ENCODE measurements around the gene CD151.

DNA sequence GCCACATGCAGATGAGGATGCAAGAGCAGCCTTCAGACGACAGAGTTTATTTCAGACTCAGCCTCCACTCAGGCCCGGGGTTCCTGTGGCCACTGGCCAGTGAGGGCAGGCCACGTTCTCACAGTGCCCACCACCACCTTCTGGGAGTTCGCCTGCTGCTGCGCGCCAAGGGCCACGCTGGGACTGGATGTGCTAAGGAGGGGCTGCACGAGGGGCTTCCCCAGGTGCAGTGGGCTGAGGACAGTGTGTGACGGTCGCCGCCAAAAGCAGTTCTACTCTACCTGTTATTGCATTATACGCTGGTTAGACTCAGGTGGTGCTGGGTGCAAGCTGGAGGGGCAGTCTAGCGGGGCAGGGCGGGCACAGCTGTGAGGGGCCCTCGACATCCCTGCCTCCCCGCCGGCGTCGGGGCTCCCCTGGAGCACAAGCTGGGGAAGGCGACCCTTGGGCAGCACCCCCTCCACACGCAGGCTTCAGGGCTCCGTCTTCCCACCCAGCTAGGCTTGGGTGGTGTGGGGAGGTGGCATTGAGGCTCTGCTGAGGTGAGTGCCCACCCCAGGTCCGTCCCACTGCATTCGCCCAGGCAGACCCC, 45.6 kb upstream of the CD151 start:
- TF ChIP-seq, protein P1, sequence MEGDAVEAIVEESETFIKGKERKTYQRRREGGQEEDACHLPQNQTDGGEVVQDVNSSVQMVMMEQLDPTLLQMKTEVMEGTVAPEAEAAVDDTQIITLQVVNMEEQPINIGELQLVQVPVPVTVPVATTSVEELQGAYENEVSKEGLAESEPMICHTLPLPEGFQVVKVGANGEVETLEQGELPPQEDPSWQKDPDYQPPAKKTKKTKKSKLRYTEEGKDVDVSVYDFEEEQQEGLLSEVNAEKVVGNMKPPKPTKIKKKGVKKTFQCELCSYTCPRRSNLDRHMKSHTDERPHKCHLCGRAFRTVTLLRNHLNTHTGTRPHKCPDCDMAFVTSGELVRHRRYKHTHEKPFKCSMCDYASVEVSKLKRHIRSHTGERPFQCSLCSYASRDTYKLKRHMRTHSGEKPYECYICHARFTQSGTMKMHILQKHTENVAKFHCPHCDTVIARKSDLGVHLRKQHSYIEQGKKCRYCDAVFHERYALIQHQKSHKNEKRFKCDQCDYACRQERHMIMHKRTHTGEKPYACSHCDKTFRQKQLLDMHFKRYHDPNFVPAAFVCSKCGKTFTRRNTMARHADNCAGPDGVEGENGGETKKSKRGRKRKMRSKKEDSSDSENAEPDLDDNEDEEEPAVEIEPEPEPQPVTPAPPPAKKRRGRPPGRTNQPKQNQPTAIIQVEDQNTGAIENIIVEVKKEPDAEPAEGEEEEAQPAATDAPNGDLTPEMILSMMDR (conservative IDR thresholded peaks at IDR 0.05; ENCODE audit: low read length) = no peak
- TF ChIP-seq EZH2phosphoT487 (IDR thresholded peaks at IDR 0.05; ENCODE audit: borderline replicate concordance, low read depth, low read length) = no peak
